ENCODE data around the gene TACC3. TPM values are rescaled to one million over a fixed set of nuclear protein-coding genes. Genes with fewer than 3 reads are reported as not detected.

Gene TACC3
- total and polyA plus RNA-seq, 2 of the 8 experiments (the other 6 are each of a cell fraction or from before 2014, with no cell fraction given) = 73.8 to 148 TPM

GRCh38 chr4:1745165-1745564 lies 23.8 kb downstream of the TACC3 start (continued):
- no peak for TF ChIP-seq CTCF (IDR thresholded peaks at IDR 0.05; ENCODE audit: control extremely low read depth in 1 of 3, insufficient read depth in 1 of 3, low read depth in 1 of 3, low read length in 3 of 3)
